Endothelial cell of umbilical vein (primary cell): ENCODE data around the gene PCDHB5. TPM values are rescaled to one million over a fixed set of nuclear protein-coding genes. Genes with fewer than 3 reads are reported as not detected.

Experiments
- BruUV-seq: library from RNA; stranded (reverse); fragments of 400-500 nt; replicated peaks from 2 replicates; lab custom pipeline; 2021; lab: Mats Ljungman, UMichigan
- CTCF ChIA-PET: fragments of 300-600, 350-600 bp; sonication (Branson Sonifier 250); formaldehyde crosslinking; loops from one replicate; lab custom pipeline; 2021; ENCODE audit warnings: antibody characterized with exemption, inconsistent platforms; lab: Charles Lee
- POLR2A ChIA-PET: fragments of 300-600, 350-600 bp; sonication (Branson Sonifier 250); formaldehyde crosslinking; loops from one replicate; lab custom pipeline; 2021; ENCODE audit warnings: antibody characterized with exemption, inconsistent platforms; lab: Charles Lee
- DNase-seq: peaks from one replicate; pipeline ENCODE4 v3.0.0-alpha.2; 2011; ENCODE audit warnings: low read depth, low spot score
- FAIRE-seq: peaks from 2 replicates; lab custom pipeline; 2011; peaks lifted over from hg19 to GRCh38; lab: Jason Lieb, UNC
- H2AFZ ChIP-seq: 2 replicates; pipeline ENCODE4 v1.6.0; 2012; ENCODE audit warnings: low read depth, low read length, control low read depth, inconsistent platforms
- H3K27ac ChIP-seq: 2 replicates; pipeline ENCODE4 v1.5.1; 2011; ENCODE audit warnings: low read depth, mild to moderate bottlenecking, control low read depth, low read length, moderate library complexity; ENCODE audit not compliant: insufficient read depth
- H3K27me3 ChIP-seq, 2 experiments: 2 replicates each; pipeline versions ENCODE4 v1.6.0 to v1.6.1; 2011; ENCODE audit warnings: low read length in 2 of 2, mixed read lengths in 1 of 2; ENCODE audit not compliant: control insufficient read depth in 2 of 2, insufficient read depth in 2 of 2
- H3K36me3 ChIP-seq, 2 experiments: 2 replicates in 1 of 2; 3 replicates in 1 of 2; pipeline ENCODE4 v1.5.1; 2011; ENCODE audit warnings: low read length in 2 of 2, mild to moderate bottlenecking in 1 of 2, moderate library complexity in 1 of 2; ENCODE audit not compliant: control insufficient read depth in 2 of 2, insufficient read depth in 2 of 2; ENCODE audit errors: extremely low read depth in 1 of 2
- H3K4me1 ChIP-seq: 3 replicates; pipeline ENCODE4 v1.5.1; 2011; ENCODE audit warnings: mild to moderate bottlenecking, low read length; ENCODE audit not compliant: control insufficient read depth, insufficient read depth; ENCODE audit errors: extremely low read depth
- H3K4me2 ChIP-seq: 2 replicates; pipeline ENCODE4 v1.6.1; 2011; ENCODE audit warnings: low read length, control low read depth, mixed read lengths; ENCODE audit not compliant: insufficient read depth
- H3K4me3 ChIP-seq, 3 experiments: fragments of 200-600 bp in 1 of 3; sonication (generic), shearing (Covaris generic) in 1 of 3; replicated peaks in 1 of 3; 2 replicates each; pipeline ENCODE4 v1.5.1; 2011 to 2016; ENCODE audit warnings: control low read depth in 3 of 3, low read length in 3 of 3, mild to moderate bottlenecking in 2 of 3, inconsistent platforms in 1 of 3, low read depth in 1 of 3, moderate library complexity in 1 of 3; ENCODE audit not compliant: insufficient read depth in 1 of 3
- H3K79me2 ChIP-seq: 2 replicates; pipeline ENCODE4 v1.6.0; 2012; ENCODE audit warnings: low read length, inconsistent platforms; ENCODE audit not compliant: control insufficient read depth, insufficient read depth
- H3K9ac ChIP-seq: replicated peaks from 2 replicates; pipeline ENCODE3; 2011; ENCODE audit warnings: low read length, control low read depth; ENCODE audit not compliant: insufficient read depth; ENCODE audit errors: extremely low read depth
- H3K9me1 ChIP-seq: replicated peaks from 3 replicates; pipeline ENCODE4 v1.6.0; 2011; ENCODE audit warnings: mild to moderate bottlenecking, low read length; ENCODE audit not compliant: control insufficient read depth, insufficient read depth; ENCODE audit errors: extremely low read depth
- H3K9me3 ChIP-seq: replicated peaks from 2 replicates; pipeline ENCODE4 v1.5.1; 2012; ENCODE audit warnings: low read length, inconsistent platforms; ENCODE audit not compliant: control insufficient read depth, insufficient read depth
- H4K20me1 ChIP-seq: replicated peaks from 2 replicates; pipeline ENCODE3; 2011; ENCODE audit warnings: mild to moderate bottlenecking, low read length; ENCODE audit not compliant: control insufficient read depth, insufficient read depth; ENCODE audit errors: extremely low read depth
- CTCF ChIP-seq, 2 donors: IDR thresholded peaks; 1 replicate in 1 of 2; 2 replicates in 1 of 2; pipeline ENCODE4 v1.5.1; 2011; ENCODE audit warnings: low read length in 2 of 2, mild to moderate bottlenecking in 2 of 2, moderate library complexity in 2 of 2, control low read depth in 1 of 2, inconsistent platforms in 1 of 2, low read depth in 1 of 2; ENCODE audit not compliant: insufficient read depth in 1 of 2; ENCODE audit errors: extremely low read depth in 1 of 2
- EZH2 ChIP-seq: IDR thresholded peaks from 2 replicates; pipeline ENCODE4 v1.6.1; 2012; ENCODE audit warnings: borderline replicate concordance, low read depth, mild to moderate bottlenecking, moderate library complexity, low read length, inconsistent platforms; ENCODE audit not compliant: severe bottlenecking
- FOS ChIP-seq: IDR thresholded peaks from 2 replicates; pipeline ENCODE4 v1.6.1; 2011; ENCODE audit warnings: mild to moderate bottlenecking, low read length, moderate library complexity, borderline replicate concordance; ENCODE audit not compliant: insufficient read depth
- GATA2 ChIP-seq: IDR thresholded peaks from 2 replicates; pipeline ENCODE4 v1.7.0; 2011; ENCODE audit warnings: low read depth, mild to moderate bottlenecking, moderate library complexity, mixed read lengths, low read length; ENCODE audit not compliant: insufficient read length, insufficient read depth
- JUN ChIP-seq: IDR thresholded peaks from 2 replicates; pipeline ENCODE4 v1.6.1; 2011; ENCODE audit warnings: borderline replicate concordance, low read depth; ENCODE audit not compliant: insufficient read length, insufficient read depth
- MAX ChIP-seq: IDR thresholded peaks from 2 replicates; pipeline ENCODE4 v1.6.1; 2011; ENCODE audit not compliant: insufficient read depth, insufficient read length
- MYC ChIP-seq: IDR thresholded peaks from one replicate; pipeline ENCODE4 v1.6.1; 2011; ENCODE audit warnings: mild to moderate bottlenecking, low read depth, low read length
- POLR2A ChIP-seq: IDR thresholded peaks from 2 replicates; pipeline ENCODE4 v1.6.1; 2012; ENCODE audit warnings: low read depth, mild to moderate bottlenecking, control low read depth, low read length
- POLR2AphosphoS5 ChIP-seq: IDR thresholded peaks from 2 replicates; pipeline ENCODE4 v1.6.1; 2012; ENCODE audit warnings: low read depth, mild to moderate bottlenecking, control low read depth, low read length, moderate library complexity; ENCODE audit not compliant: insufficient read depth
- dilution Hi-C: fragments of 300-500 bp; cut with MboI; formaldehyde crosslinking; loops from one replicate; pipeline ENCODE4 v1.15.0; 2019; ENCODE audit warnings: low sequenced_read_pairs; ENCODE audit not compliant: extremely low pct_ligation_motif_present
- intact Hi-C: fragments of 100-400 bp; cut with micrococcal nuclease; formaldehyde crosslinking; loops from one replicate; pipeline ENCODE4 v1.10.0; 2022
- polyA plus RNA-seq, 4 experiments: library from polyadenylated mRNA; depleted of rRNA in 3 of 4; stranded (reverse) in 3 of 4; unstranded in 1 of 4; fragments of >200 nt; gene quantifications; 2 replicates each; pipeline versions ENCODE4 v1.2.1 to v1.2.3, GENCODE V29; 2011 to 2012; ENCODE audit warnings: missing spikeins in 1 of 4
- total RNA-seq: library from RNA; stranded (reverse); gene quantifications from 2 replicates; pipeline ENCODE4 v1.2.3, GENCODE V29; 2021

The PCDHB5 gene
- total and polyA plus RNA-seq, 2 donors (not counting 3 experiments of a cell fraction or from before 2014, with no cell fraction given) = 0.27 to 0.80 TPM

- no peak within 1 kb of the TSS for H3K4me2 ChIP-seq
- no TSS peak for BruUV-seq
- POLR2A ChIA-PET = no interaction called here
- H3K4me1 ChIP-seq = no peaks in the 10 kb centered on the region
- no peak within 1 kb of the TSS for H3K9ac ChIP-seq
- no peaks in the 10 kb centered on the region for H3K36me3 ChIP-seq
- H2AFZ ChIP-seq = no peak within 1 kb of the TSS
- dilution Hi-C loops = no loop called here
- TF ChIP-seq CTCF (IDR thresholded peaks at IDR 0.05; ENCODE audit: extremely low read depth in 1 of 2, insufficient read depth in 1 of 2, low read depth in 1 of 2, low read length in 2 of 2) (peak in 1 of 2 donors; percentile 9), GATA2 (no peak), POLR2AphosphoS5 (no peak)
- no peaks in the 10 kb centered on the region for H3K27me3 ChIP-seq
- no peaks in the 10 kb centered on the region for H3K9me3 ChIP-seq
- no peak within 1 kb of the TSS for H3K4me3 ChIP-seq
- no peaks in the 10 kb centered on the region for H3K79me2 ChIP-seq
- no peaks in the 10 kb centered on the region for H3K9me1 ChIP-seq
- FAIRE-seq = no peak
- DNase-seq = peak; percentile 3
- no peak within 1 kb of the TSS for H3K27ac ChIP-seq
- intact Hi-C loops = no loop called here
- CTCF ChIA-PET = no interaction called here
- no peaks in the 10 kb centered on the region for H4K20me1 ChIP-seq
Observed at GRCh38 chr5:141149812-141150211, 14.8 kb downstream of the PCDHB5 start, which contains the start of gene PCDHB6. Gene PCDHB6 (plus strand): TSS chr5:141150057. CDS start chr5:141150258, 201 bp downstream.

GRCh38 chr5:141150224-141150992 lies 15.4 kb downstream of the PCDHB5 start:
- Histone ChIP-seq H3K36me3 (no peaks in the 10 kb centered on the region), H3K79me2 (no peaks in the 10 kb centered on the region), H3K9me3 (no peaks in the 10 kb centered on the region), H3K4me1 (no peaks in the 10 kb centered on the region), H3K27ac (no peak overlapping the region), H2AFZ (no peak overlapping the region), H3K27me3 (no peaks in the 10 kb centered on the region), H3K4me2 (no peak overlapping the region), H3K4me3 (no peak overlapping the region), H3K9me1 (no peaks in the 10 kb centered on the region), H4K20me1 (no peaks in the 10 kb centered on the region), H3K9ac (no peak overlapping the region)
- CTCF ChIA-PET = no interaction called here
- FAIRE-seq (no peak), DNase-seq (no peak)
- no TSS peak for BruUV-seq
- dilution Hi-C loops = no loop called here
- intact Hi-C loops = no loop called here
- TF ChIP-seq JUN (no peak), EZH2 (no peak), MAX (no peak), GATA2 (no peak), POLR2A (no peak), CTCF (IDR thresholded peaks at IDR 0.05; ENCODE audit: extremely low read depth in 1 of 2, insufficient read depth in 1 of 2, low read depth in 1 of 2, low read length in 2 of 2) (no peak), MYC (no peak), FOS (no peak), POLR2AphosphoS5 (no peak)
- POLR2A ChIA-PET = no interaction called here
